ENCODE measurements around the gene MYO1G. TPM values are rescaled to one million over a fixed set of nuclear protein-coding genes. Genes with fewer than 3 reads are reported as not detected.

MYO1G gene
- total and polyA plus RNA-seq, 9 of the 15 experiments (the other 6 are each of a cell fraction or from before 2014, with no cell fraction given): 0.03 to 0.62 (median 0.13) TPM; not detected in 1

DNA sequence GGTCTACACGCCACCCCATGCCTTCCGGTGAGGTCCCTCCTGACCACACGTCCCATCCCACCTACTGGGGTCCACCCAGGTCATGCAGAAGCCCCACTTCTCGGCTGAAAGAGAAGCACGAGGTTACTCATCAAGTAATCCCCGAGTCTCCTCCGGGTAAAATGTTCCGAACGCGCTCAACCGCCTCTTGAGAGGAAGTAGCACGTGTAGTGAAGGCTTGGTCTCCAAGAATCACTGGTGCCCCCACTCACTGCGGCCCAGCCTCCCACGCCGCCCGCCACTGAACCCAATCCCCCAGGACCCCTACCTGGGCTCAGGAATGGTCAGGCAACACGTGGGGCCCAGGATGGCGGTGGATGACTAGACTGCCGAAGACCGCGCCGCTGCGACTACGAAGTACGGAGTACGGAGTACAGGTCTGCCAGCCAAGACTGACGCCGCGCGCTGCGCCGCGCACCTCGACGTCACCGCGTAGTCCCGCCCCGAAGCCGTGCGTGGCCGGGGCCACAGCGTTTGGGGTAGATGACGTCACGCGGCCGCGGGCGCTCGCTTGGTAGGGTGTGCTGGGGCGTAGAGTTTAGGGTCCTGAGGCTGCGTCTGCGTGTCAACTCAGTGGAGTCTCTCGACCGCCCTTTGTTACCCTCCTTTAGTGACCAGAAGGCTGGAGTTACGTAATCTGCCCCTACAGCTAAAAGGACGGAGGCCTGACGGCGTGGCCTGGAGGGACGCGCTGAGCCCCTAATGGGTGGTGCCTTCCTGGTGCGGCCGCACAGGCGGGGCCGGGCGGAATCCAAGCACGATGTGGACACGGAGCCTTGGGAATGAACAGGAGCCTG is 7.6 kb upstream of the MYO1G start (continued):
- TF ChIP-seq, protein P1, sequence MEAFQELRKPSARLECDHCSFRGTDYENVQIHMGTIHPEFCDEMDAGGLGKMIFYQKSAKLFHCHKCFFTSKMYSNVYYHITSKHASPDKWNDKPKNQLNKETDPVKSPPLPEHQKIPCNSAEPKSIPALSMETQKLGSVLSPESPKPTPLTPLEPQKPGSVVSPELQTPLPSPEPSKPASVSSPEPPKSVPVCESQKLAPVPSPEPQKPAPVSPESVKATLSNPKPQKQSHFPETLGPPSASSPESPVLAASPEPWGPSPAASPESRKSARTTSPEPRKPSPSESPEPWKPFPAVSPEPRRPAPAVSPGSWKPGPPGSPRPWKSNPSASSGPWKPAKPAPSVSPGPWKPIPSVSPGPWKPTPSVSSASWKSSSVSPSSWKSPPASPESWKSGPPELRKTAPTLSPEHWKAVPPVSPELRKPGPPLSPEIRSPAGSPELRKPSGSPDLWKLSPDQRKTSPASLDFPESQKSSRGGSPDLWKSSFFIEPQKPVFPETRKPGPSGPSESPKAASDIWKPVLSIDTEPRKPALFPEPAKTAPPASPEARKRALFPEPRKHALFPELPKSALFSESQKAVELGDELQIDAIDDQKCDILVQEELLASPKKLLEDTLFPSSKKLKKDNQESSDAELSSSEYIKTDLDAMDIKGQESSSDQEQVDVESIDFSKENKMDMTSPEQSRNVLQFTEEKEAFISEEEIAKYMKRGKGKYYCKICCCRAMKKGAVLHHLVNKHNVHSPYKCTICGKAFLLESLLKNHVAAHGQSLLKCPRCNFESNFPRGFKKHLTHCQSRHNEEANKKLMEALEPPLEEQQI (IDR thresholded peaks at IDR 0.05): peak; percentile 76; the same call in 1 of the 2 replicates
- TF ChIP-seq CEBPG (CRISPR knock-in tag; IDR thresholded peaks at IDR 0.05) (peak; percentile 77), CEBPG (tag; conservative IDR thresholded peaks at IDR 0.05 in 1 of 2, IDR thresholded peaks at IDR 0.05 in 1 of 2) (peak; percentile 88), CREB1 (IDR thresholded peaks at IDR 0.05) (peak; percentile 99), CREB1 (CRISPR knock-in tag; IDR thresholded peaks at IDR 0.05) (peak; percentile 98), POLR2A (conservative IDR thresholded peaks at IDR 0.05) (peak; percentile 99), CCNT2 (IDR thresholded peaks at IDR 0.05; ENCODE audit: borderline replicate concordance, extremely low read depth, insufficient read length, low read depth, low read length) (peak; percentile 93), ZNF184 (CRISPR knock-in tag; IDR thresholded peaks at IDR 0.05) (no peak)
- TF ChIP-seq, protein P2, sequence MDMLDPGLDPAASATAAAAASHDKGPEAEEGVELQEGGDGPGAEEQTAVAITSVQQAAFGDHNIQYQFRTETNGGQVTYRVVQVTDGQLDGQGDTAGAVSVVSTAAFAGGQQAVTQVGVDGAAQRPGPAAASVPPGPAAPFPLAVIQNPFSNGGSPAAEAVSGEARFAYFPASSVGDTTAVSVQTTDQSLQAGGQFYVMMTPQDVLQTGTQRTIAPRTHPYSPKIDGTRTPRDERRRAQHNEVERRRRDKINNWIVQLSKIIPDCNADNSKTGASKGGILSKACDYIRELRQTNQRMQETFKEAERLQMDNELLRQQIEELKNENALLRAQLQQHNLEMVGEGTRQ (CRISPR knock-in tag; IDR thresholded peaks at IDR 0.05): no peak
